Lower leg skin (tissue), 3 donors: ENCODE measurements around the gene SPAG9.

Source experiments
- CTCF ChIP-seq, 3 donors: fragments of 450-650 bp; IDR thresholded peaks; one replicate each; pipeline ENCODE4 v1.5.1; 2016; ENCODE audit warnings: antibody characterized with exemption in 3 of 3, mild to moderate bottlenecking in 3 of 3, moderate library complexity in 2 of 3
- POLR2A ChIP-seq, 2 donors: fragments of 450-650 bp; IDR thresholded peaks; one replicate each; pipeline ENCODE4 v1.6.1; 2016 to 2017; ENCODE audit warnings: antibody characterized with exemption in 2 of 2, mild to moderate bottlenecking in 1 of 2, moderate library complexity in 1 of 2

- no peak for TF ChIP-seq CTCF (IDR thresholded peaks at IDR 0.05)
- TF ChIP-seq POLR2A (IDR thresholded peaks at IDR 0.05) = no peak
Observed at GRCh38 chr17:50988427-50988826, 132.2 kb downstream of the SPAG9 start.
